Right atrium auricular region (tissue), 2 donors: Measurements from ENCODE around the gene MYLK3. TPM values are rescaled to one million over a fixed set of nuclear protein-coding genes. Genes with fewer than 3 reads are reported as not detected.

Source experiments
- total RNA-seq, 2 donors: library from RNA; depleted of rRNA; stranded (reverse); fragments of >200 nt; gene quantifications; one replicate each; pipeline ENCODE4 v1.1.0, GENCODE V29; 2016

The MYLK3 gene
- total RNA-seq, 2 donors from 2014 or later = 275 to 456 TPM

Other genes with a start within 250 kb of the MYLK3 start
- under 1 TPM; 0.37 to 0.47 TPM for gene SHCBP1, start 127.0 kb downstream of the MYLK3 start, total RNA-seq
- gene VPS35, start 59.2 kb downstream of the MYLK3 start, total RNA-seq = 10 to 100 TPM; 43.3 to 60.5 TPM
- gene ORC6, start 58.7 kb downstream of the MYLK3 start, total RNA-seq = 1 to 10 TPM; 1.8 to 2.6 TPM
- 10 to 100 TPM; 12.0 to 14.1 TPM for gene C16orf87, start 82.8 kb upstream of the MYLK3 start, total RNA-seq
- 10 to 100 TPM in 1 of 2 donors, 1 to 10 TPM in 1; 3.7 to 12.1 TPM for gene GPT2, start 136.0 kb upstream of the MYLK3 start, total RNA-seq
- gene DNAJA2, start 225.3 kb upstream of the MYLK3 start, total RNA-seq = 10 to 100 TPM; 50.6 to 74.0 TPM